ENCODE results near the gene EMILIN1.

Gene EMILIN1

DNA sequence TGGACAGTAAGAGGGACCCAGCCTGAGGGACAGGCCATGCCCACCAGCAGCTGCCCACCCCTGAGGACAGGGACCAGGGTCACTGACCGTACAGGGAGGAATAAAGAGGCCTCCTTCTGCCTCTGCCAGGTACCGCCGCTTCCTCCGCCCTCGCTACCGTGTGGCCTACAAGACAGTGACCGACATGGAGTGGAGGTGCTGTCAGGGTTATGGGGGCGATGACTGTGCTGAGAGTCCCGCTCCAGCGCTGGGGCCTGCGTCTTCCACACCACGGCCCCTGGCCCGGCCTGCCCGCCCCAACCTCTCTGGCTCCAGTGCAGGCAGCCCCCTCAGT is 2.2 kb downstream of the EMILIN1 start:
- no peak for TF ChIP-seq CTCF (IDR thresholded peaks at IDR 0.05; ENCODE audit: low read length, missing control alignments)
- DNase-seq (ENCODE audit: low read depth) = no peak
- peak overlapping the region; percentile 90 for H3K4me3 ChIP-seq (replicated peaks; ENCODE audit: low read depth, low read length)

DNA sequence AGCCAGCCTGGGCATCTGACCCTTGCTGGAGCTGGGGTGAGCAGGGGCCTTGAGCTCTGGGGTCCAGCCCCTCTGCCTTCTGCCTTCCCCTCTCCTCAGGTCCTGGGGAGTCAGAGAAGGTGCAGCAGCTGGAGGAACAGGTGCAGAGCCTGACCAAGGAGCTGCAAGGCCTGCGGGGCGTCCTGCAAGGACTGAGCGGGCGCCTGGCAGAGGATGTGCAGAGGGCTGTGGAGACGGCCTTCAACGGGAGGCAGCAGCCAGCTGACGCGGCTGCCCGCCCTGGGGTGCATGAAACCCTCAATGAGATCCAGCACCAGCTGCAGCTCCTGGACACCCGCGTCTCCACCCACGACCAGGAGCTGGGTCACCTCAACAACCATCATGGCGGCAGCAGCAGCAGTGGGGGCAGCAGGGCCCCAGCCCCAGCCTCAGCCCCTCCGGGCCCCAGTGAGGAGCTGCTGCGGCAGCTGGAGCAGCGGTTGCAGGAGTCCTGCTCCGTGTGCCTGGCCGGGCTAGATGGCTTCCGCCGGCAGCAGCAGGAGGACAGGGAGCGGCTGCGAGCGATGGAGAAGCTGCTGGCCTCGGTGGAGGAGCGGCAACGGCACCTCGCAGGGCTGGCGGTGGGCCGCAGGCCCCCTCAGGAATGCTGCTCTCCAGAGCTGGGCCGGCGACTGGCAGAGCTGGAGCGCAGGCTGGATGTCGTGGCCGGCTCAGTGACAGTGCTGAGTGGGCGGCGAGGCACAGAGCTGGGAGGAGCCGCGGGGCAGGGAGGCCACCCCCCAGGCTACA is 3.8 kb downstream of the EMILIN1 start:
- no peak for DNase-seq (ENCODE audit: low read depth)
- no peak for TF ChIP-seq CTCF (IDR thresholded peaks at IDR 0.05; ENCODE audit: low read length, missing control alignments)
- no peak overlapping the region for H3K4me3 ChIP-seq (replicated peaks; ENCODE audit: low read depth, low read length)

DNA sequence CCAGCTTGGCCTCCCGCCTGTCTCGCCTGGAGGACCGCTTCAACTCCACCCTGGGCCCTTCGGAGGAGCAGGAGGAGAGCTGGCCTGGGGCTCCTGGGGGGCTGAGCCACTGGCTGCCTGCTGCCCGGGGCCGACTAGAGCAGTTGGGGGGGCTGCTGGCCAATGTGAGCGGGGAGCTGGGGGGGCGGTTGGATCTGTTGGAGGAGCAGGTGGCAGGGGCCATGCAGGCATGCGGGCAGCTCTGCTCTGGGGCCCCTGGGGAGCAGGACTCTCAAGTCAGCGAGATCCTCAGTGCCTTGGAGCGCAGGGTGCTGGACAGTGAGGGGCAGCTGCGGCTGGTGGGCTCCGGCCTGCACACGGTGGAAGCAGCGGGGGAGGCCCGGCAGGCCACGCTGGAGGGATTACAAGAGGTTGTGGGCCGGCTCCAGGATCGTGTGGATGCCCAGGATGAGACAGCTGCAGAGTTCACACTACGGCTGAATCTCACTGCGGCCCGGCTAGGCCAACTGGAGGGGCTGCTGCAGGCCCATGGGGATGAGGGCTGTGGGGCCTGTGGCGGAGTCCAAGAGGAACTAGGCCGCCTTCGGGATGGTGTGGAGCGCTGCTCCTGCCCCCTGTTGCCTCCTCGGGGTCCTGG is 4.5 kb downstream of the EMILIN1 start:
- DNase-seq (ENCODE audit: low read depth) = no peak
- no peak overlapping the region for H3K4me3 ChIP-seq (replicated peaks; ENCODE audit: low read depth, low read length)
- TF ChIP-seq CTCF (IDR thresholded peaks at IDR 0.05; ENCODE audit: low read length, missing control alignments) = no peak

- no peak overlapping the region for H3K4me3 ChIP-seq (replicated peaks; ENCODE audit: low read depth, low read length)
- no peak for DNase-seq (ENCODE audit: low read depth)
- TF ChIP-seq CTCF (IDR thresholded peaks at IDR 0.05; ENCODE audit: low read length, missing control alignments) = no peak
Observed at GRCh38 chr2:27083410-27084296, 5.2 kb downstream of the EMILIN1 start.

GRCh38 chr2:27084297-27085061 is 6.1 kb downstream of the EMILIN1 start:
- no peak for DNase-seq (ENCODE audit: low read depth)
- H3K4me3 ChIP-seq (replicated peaks; ENCODE audit: low read depth, low read length) = no peak overlapping the region
- no peak for TF ChIP-seq CTCF (IDR thresholded peaks at IDR 0.05; ENCODE audit: low read length, missing control alignments)

- DNase-seq (ENCODE audit: low read depth) = no peak
- peak overlapping the region; percentile 45 for H3K4me3 ChIP-seq (replicated peaks; ENCODE audit: low read depth, low read length)
- TF ChIP-seq CTCF (IDR thresholded peaks at IDR 0.05; ENCODE audit: low read length, missing control alignments) = no peak
Observed at GRCh38 chr2:27085062-27085672, 6.8 kb downstream of the EMILIN1 start.
